ENCODE measurements around the gene NRXN3. TPM values are rescaled to one million over a fixed set of nuclear protein-coding genes. Genes with fewer than 3 reads are reported as not detected.

Gene NRXN3
- total RNA-seq, 1 donor: 2.5 TPM

DNA sequence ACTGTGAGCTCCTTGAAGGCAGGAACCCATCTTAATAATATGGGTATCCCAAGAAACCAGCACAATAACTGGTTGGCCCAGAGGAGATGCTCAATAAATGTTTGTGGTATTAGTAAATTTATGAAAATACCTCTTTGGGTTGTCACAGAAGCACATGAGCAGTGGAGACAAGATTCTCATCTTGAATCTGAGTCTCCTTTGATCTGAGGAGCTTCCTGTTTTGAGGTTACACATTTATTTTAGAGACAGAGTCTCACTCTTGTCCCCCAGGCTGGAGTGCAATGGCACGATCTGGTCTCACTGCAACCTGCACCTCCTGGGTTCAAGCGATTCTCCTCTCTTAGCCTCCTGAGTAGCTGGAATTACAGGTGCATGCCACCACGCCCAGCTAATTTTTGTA lies 247.4 kb downstream of the NRXN3 start:
- TF ChIP-seq, protein P1, sequence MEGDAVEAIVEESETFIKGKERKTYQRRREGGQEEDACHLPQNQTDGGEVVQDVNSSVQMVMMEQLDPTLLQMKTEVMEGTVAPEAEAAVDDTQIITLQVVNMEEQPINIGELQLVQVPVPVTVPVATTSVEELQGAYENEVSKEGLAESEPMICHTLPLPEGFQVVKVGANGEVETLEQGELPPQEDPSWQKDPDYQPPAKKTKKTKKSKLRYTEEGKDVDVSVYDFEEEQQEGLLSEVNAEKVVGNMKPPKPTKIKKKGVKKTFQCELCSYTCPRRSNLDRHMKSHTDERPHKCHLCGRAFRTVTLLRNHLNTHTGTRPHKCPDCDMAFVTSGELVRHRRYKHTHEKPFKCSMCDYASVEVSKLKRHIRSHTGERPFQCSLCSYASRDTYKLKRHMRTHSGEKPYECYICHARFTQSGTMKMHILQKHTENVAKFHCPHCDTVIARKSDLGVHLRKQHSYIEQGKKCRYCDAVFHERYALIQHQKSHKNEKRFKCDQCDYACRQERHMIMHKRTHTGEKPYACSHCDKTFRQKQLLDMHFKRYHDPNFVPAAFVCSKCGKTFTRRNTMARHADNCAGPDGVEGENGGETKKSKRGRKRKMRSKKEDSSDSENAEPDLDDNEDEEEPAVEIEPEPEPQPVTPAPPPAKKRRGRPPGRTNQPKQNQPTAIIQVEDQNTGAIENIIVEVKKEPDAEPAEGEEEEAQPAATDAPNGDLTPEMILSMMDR (IDR thresholded peaks at IDR 0.05; ENCODE audit: extremely low read depth, low read depth, low read length): no peak
- H3K36me3 ChIP-seq (ENCODE audit: insufficient read depth, low read length): no peaks in the 10 kb centered on the region
- H3K4me1 ChIP-seq (ENCODE audit: insufficient read depth, low read length): no peaks in the 10 kb centered on the region
- H3K27ac ChIP-seq (ENCODE audit: low read depth, low read length): no peak overlapping the region
- H3K79me2 ChIP-seq (ENCODE audit: insufficient read depth, low read length): no peaks in the 10 kb centered on the region
- no peaks in the 10 kb centered on the region for H3K27me3 ChIP-seq (ENCODE audit: insufficient read depth, low read length)
- H2AFZ ChIP-seq (ENCODE audit: low read length): no peak overlapping the region
- no peak for DNase-seq (ENCODE audit: insufficient read length, low spot score, missing footprints)
- no peak overlapping the region for H3K4me3 ChIP-seq (ENCODE audit: insufficient read depth, low read length)
- H3K9me3 ChIP-seq (ENCODE audit: low read depth, low read length): peaks cover 3% of the 10 kb centered on the region
- no peak overlapping the region for H3K4me2 ChIP-seq (ENCODE audit: insufficient read depth, low read length)
- no peaks in the 10 kb centered on the region for H4K20me1 ChIP-seq (ENCODE audit: insufficient read depth, low read length)

DNA sequence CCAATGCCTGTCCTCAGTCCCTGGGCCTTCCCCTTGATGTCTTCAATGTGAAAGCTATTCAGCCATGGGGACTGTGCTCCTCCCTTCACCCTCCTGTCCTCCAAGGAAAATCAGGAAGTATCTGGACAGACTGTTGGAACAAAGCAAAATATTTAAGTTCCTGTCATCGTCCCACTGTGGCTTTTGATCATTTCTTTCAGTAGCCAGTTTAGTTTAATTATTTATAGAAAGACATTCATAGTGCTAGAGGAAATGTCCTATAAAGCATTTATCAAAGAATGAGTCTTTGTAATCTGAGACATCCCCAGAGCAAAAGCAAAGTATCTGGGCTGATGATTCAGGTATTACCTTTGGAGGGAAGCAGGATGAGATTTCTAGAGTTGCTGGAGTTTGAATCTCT lies 254.1 kb downstream of the NRXN3 start:
- H3K4me2 ChIP-seq (ENCODE audit: insufficient read depth, low read length): no peak overlapping the region
- H3K27ac ChIP-seq (ENCODE audit: low read depth, low read length): no peak overlapping the region
- H3K4me1 ChIP-seq (ENCODE audit: insufficient read depth, low read length): no peaks in the 10 kb centered on the region
- H2AFZ ChIP-seq (ENCODE audit: low read length): no peak overlapping the region
- H4K20me1 ChIP-seq (ENCODE audit: insufficient read depth, low read length): no peaks in the 10 kb centered on the region
- no peak for DNase-seq (ENCODE audit: insufficient read length, low spot score, missing footprints)
- no peaks in the 10 kb centered on the region for H3K9me3 ChIP-seq (ENCODE audit: low read depth, low read length)
- H3K36me3 ChIP-seq (ENCODE audit: insufficient read depth, low read length): no peaks in the 10 kb centered on the region
- H3K4me3 ChIP-seq (ENCODE audit: insufficient read depth, low read length): no peak overlapping the region
- no peaks in the 10 kb centered on the region for H3K27me3 ChIP-seq (ENCODE audit: insufficient read depth, low read length)
- H3K79me2 ChIP-seq (ENCODE audit: insufficient read depth, low read length): no peaks in the 10 kb centered on the region
- TF ChIP-seq, protein P1 (IDR thresholded peaks at IDR 0.05; ENCODE audit: extremely low read depth, low read depth, low read length): no peak

DNA sequence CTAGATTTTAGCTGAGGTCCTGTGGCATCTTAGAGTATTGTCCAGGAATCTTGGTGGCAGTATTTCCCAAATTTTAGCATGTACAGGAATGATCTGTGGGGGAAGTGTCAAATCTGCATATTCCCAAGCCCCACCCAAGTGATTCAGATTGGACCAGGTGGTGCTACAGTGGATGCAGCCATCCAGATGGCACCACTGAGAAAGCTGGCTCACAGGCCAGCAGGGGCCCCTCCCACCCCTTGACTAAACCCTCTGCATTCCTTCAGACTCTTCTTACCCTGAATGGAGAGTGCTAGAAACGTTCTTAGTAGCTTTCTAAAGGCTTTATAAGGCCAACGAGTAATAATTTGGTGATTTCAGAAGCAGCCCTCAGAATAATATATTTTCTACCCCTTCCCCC lies 255.2 kb downstream of the NRXN3 start:
- H2AFZ ChIP-seq (ENCODE audit: low read length): no peak overlapping the region
- H3K27ac ChIP-seq (ENCODE audit: low read depth, low read length): no peak overlapping the region
- no peaks in the 10 kb centered on the region for H4K20me1 ChIP-seq (ENCODE audit: insufficient read depth, low read length)
- H3K4me1 ChIP-seq (ENCODE audit: insufficient read depth, low read length): no peaks in the 10 kb centered on the region
- H3K27me3 ChIP-seq (ENCODE audit: insufficient read depth, low read length): no peaks in the 10 kb centered on the region
- no peak overlapping the region for H3K4me2 ChIP-seq (ENCODE audit: insufficient read depth, low read length)
- TF ChIP-seq, protein P1 (IDR thresholded peaks at IDR 0.05; ENCODE audit: extremely low read depth, low read depth, low read length): no peak
- H3K36me3 ChIP-seq (ENCODE audit: insufficient read depth, low read length): no peaks in the 10 kb centered on the region
- no peak overlapping the region for H3K4me3 ChIP-seq (ENCODE audit: insufficient read depth, low read length)
- no peaks in the 10 kb centered on the region for H3K9me3 ChIP-seq (ENCODE audit: low read depth, low read length)
- no peaks in the 10 kb centered on the region for H3K79me2 ChIP-seq (ENCODE audit: insufficient read depth, low read length)
- no peak for DNase-seq (ENCODE audit: insufficient read length, low spot score, missing footprints)

DNA sequence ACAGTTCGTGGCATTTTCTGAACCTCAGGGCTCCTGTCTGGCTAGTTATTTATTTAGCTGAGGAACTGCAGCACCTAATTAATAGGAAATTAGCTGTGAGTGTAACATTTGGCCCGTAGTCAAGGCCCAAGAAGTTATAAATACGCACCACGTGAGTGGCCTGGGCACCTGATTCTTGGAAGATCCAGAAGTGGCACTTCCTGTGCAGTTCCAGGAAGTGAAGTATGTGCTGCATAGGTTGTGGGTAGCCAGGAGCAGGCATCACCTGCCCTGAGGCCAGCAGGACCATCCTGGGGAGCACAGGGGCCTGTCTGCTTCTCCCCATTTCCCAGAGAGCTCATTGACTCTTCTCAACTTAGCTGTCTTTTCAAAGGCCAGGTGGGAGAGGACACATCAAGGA lies 255.6 kb downstream of the NRXN3 start:
- H3K4me1 ChIP-seq (ENCODE audit: insufficient read depth, low read length): no peaks in the 10 kb centered on the region
- H4K20me1 ChIP-seq (ENCODE audit: insufficient read depth, low read length): no peaks in the 10 kb centered on the region
- H3K27ac ChIP-seq (ENCODE audit: low read depth, low read length): no peak overlapping the region
- H3K36me3 ChIP-seq (ENCODE audit: insufficient read depth, low read length): no peaks in the 10 kb centered on the region
- DNase-seq (ENCODE audit: insufficient read length, low spot score, missing footprints): no peak
- H2AFZ ChIP-seq (ENCODE audit: low read length): no peak overlapping the region
- H3K27me3 ChIP-seq (ENCODE audit: insufficient read depth, low read length): no peaks in the 10 kb centered on the region
- H3K79me2 ChIP-seq (ENCODE audit: insufficient read depth, low read length): no peaks in the 10 kb centered on the region
- no peaks in the 10 kb centered on the region for H3K9me3 ChIP-seq (ENCODE audit: low read depth, low read length)
- TF ChIP-seq, protein P1 (IDR thresholded peaks at IDR 0.05; ENCODE audit: extremely low read depth, low read depth, low read length): no peak
- no peak overlapping the region for H3K4me2 ChIP-seq (ENCODE audit: insufficient read depth, low read length)
- no peak overlapping the region for H3K4me3 ChIP-seq (ENCODE audit: insufficient read depth, low read length)

Data from osteoblast (primary cell).